Keratinocyte (primary cell): ENCODE measurements around the gene RHBDD3.

Experiments
- EZH2 ChIP-seq: IDR thresholded peaks from one replicate; pipeline ENCODE4 v1.6.1; 2012; ENCODE audit warnings: inconsistent platforms, mild to moderate bottlenecking, low read length, moderate library complexity
- TF ChIP-seq, protein P1 (sequence below), 3 experiments: IDR thresholded peaks in 1 of 3; conservative IDR thresholded peaks in 1 of 3; optimal IDR thresholded peaks in 1 of 3; 2 replicates in 2 of 3; 3 replicates in 1 of 3; pipeline versions ENCODE3 to v1.5.1; 2011; ENCODE audit warnings: low read length in 3 of 3, mild to moderate bottlenecking in 3 of 3, moderate library complexity in 2 of 3, control low read depth in 1 of 3, inconsistent platforms in 1 of 3; ENCODE audit not compliant: insufficient read depth in 2 of 3; ENCODE audit errors: extremely low read depth in 1 of 3

- TF ChIP-seq, protein P1, sequence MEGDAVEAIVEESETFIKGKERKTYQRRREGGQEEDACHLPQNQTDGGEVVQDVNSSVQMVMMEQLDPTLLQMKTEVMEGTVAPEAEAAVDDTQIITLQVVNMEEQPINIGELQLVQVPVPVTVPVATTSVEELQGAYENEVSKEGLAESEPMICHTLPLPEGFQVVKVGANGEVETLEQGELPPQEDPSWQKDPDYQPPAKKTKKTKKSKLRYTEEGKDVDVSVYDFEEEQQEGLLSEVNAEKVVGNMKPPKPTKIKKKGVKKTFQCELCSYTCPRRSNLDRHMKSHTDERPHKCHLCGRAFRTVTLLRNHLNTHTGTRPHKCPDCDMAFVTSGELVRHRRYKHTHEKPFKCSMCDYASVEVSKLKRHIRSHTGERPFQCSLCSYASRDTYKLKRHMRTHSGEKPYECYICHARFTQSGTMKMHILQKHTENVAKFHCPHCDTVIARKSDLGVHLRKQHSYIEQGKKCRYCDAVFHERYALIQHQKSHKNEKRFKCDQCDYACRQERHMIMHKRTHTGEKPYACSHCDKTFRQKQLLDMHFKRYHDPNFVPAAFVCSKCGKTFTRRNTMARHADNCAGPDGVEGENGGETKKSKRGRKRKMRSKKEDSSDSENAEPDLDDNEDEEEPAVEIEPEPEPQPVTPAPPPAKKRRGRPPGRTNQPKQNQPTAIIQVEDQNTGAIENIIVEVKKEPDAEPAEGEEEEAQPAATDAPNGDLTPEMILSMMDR (optimal IDR thresholded peaks at IDR 0.05 in 1 of 3, IDR thresholded peaks at IDR 0.05 in 1 of 3, conservative IDR thresholded peaks at IDR 0.05 in 1 of 3; ENCODE audit: extremely low read depth in 1 of 3, insufficient read depth in 2 of 3, low read length in 3 of 3) = no peak
- TF ChIP-seq EZH2 = no peak
Measured at GRCh38 chr22:29213493-29213892, 54.3 kb downstream of the RHBDD3 start.
